ENCODE results near the gene PCGF2.

DNA sequence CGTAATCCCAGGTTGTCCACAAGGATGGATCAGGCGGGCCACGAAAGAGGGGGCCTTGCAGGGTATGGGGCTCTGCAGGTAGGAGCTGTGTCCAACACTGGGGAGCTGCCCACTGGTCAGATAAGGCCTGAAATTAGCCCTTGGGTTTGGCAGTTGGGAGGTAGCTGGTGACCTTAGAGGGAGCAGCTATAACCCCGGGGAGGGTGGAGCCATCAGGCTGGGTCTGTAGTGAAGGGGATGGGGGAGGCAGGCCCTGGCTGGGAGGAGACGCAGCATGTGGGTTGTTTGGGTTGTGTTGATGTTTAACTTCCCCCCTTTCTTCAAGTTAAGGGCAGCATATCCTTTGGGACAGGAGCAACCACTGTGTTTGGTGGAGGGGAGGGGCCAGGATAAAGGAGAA, 37.2 kb downstream of the PCGF2 start:
- TF ChIP-seq POLR2AphosphoS5 (IDR thresholded peaks at IDR 0.05; ENCODE audit: low read depth, low read length) = no peak
- TF ChIP-seq, protein P1, sequence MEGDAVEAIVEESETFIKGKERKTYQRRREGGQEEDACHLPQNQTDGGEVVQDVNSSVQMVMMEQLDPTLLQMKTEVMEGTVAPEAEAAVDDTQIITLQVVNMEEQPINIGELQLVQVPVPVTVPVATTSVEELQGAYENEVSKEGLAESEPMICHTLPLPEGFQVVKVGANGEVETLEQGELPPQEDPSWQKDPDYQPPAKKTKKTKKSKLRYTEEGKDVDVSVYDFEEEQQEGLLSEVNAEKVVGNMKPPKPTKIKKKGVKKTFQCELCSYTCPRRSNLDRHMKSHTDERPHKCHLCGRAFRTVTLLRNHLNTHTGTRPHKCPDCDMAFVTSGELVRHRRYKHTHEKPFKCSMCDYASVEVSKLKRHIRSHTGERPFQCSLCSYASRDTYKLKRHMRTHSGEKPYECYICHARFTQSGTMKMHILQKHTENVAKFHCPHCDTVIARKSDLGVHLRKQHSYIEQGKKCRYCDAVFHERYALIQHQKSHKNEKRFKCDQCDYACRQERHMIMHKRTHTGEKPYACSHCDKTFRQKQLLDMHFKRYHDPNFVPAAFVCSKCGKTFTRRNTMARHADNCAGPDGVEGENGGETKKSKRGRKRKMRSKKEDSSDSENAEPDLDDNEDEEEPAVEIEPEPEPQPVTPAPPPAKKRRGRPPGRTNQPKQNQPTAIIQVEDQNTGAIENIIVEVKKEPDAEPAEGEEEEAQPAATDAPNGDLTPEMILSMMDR (IDR thresholded peaks at IDR 0.05) = no peak
